ENCODE results near the gene YPEL2.

GRCh38 chr17:59387351-59388068, 56.1 kb downstream of the YPEL2 start:
- no peak for TF ChIP-seq CTCF (IDR thresholded peaks at IDR 0.05; ENCODE audit: low read depth, low read length)
- no peak for TF ChIP-seq EZH2phosphoT487 (IDR thresholded peaks at IDR 0.05; ENCODE audit: low read depth)

Data from OCI-LY3 (cell line).